Type B pancreatic cell (in vitro differentiated cells): ENCODE data around the gene SERINC2. TPM values are rescaled to one million over a fixed set of nuclear protein-coding genes. Genes with fewer than 3 reads are reported as not detected.
A peak's percentile ranks its signal among the peaks of the same experiment; 100 is the strongest.

Experiments
- DNase-seq: peaks from one replicate; pipeline ENCODE4 v3.0.0; 2021; ENCODE audit warnings: mixed read lengths; ENCODE audit not compliant: unreplicated experiment; ENCODE audit errors: extremely low spot score
- H3K27ac Mint-ChIP-seq: 2 replicates; pipeline ENCODE4 v1.8.0; 2021; ENCODE audit warnings: mild to moderate bottlenecking, mixed read lengths
- H3K27me3 Mint-ChIP-seq: 2 replicates; pipeline ENCODE4 v1.8.0; 2021; ENCODE audit warnings: mixed read lengths
- H3K36me3 Mint-ChIP-seq: 2 replicates; pipeline ENCODE4 v1.8.0; 2021; ENCODE audit warnings: mixed read lengths
- H3K4me1 Mint-ChIP-seq: one replicate; pipeline ENCODE4 v1.8.0; 2021; ENCODE audit warnings: mixed read lengths; ENCODE audit not compliant: unreplicated experiment
- H3K4me3 Mint-ChIP-seq: 2 replicates; pipeline ENCODE4 v1.8.0; 2021; ENCODE audit warnings: mild to moderate bottlenecking, mixed read lengths
- H3K9me3 Mint-ChIP-seq: 2 replicates; pipeline ENCODE4 v1.8.0; 2021; ENCODE audit warnings: mixed read lengths
- CTCF ChIP-seq: fragments of 200-600 bp; sonication (generic); conservative IDR thresholded peaks from 2 replicates; pipeline ENCODE4 v1.5.0; 2021; ENCODE audit warnings: antibody characterized with exemption, mild to moderate bottlenecking
- total RNA-seq: library from RNA; stranded (reverse); gene quantifications from 2 replicates; pipeline ENCODE4 v1.2.1, GENCODE V29; 2021; ENCODE audit warnings: low replicate concordance

The SERINC2 gene
- total RNA-seq, 1 donor from 2014 or later = 77.7 TPM

GRCh38 chr1:31387612-31388011 lies 25.4 kb upstream of the SERINC2 start:
- H3K27me3 Mint-ChIP-seq = no peaks in the 10 kb centered on the region
- no peaks in the 10 kb centered on the region for H3K36me3 Mint-ChIP-seq
- H3K4me3 Mint-ChIP-seq = no peak overlapping the region
- TF ChIP-seq CTCF = no peak
- peaks cover 7% of the 10 kb centered on the region for H3K4me1 Mint-ChIP-seq
- DNase-seq = no peak
- no peaks in the 10 kb centered on the region for H3K9me3 Mint-ChIP-seq
- peak overlapping the region; percentile 57 for H3K27ac Mint-ChIP-seq

- no peaks in the 10 kb centered on the region for H3K27me3 Mint-ChIP-seq
- peak overlapping the region; percentile 58 for H3K4me3 Mint-ChIP-seq
- no peaks in the 10 kb centered on the region for H3K36me3 Mint-ChIP-seq
- H3K27ac Mint-ChIP-seq = peak overlapping the region; percentile 99
- DNase-seq = no peak
- H3K4me1 Mint-ChIP-seq = peaks cover 10% of the 10 kb centered on the region
- TF ChIP-seq CTCF = no peak
- no peaks in the 10 kb centered on the region for H3K9me3 Mint-ChIP-seq
Observed at GRCh38 chr1:31389616-31390015, 23.4 kb upstream of the SERINC2 start.

GRCh38 chr1:31390071-31390470 lies 22.9 kb upstream of the SERINC2 start:
- Mint-ChIP-seq H3K27ac (peak overlapping the region; percentile 99), H3K27me3 (no peaks in the 10 kb centered on the region), H3K4me1 (peaks cover 13% of the 10 kb centered on the region), H3K9me3 (no peaks in the 10 kb centered on the region), H3K4me3 (peak overlapping the region; percentile 58), H3K36me3 (no peaks in the 10 kb centered on the region)
- no peak for TF ChIP-seq CTCF
- DNase-seq = no peak

- H3K36me3 Mint-ChIP-seq = no peaks in the 10 kb centered on the region
- no peaks in the 10 kb centered on the region for H3K9me3 Mint-ChIP-seq
- no peak for TF ChIP-seq CTCF
Observed at GRCh38 chr1:31393463-31393862, 19.6 kb upstream of the SERINC2 start.

GRCh38 chr1:31394584-31395193 lies 18.3 kb upstream of the SERINC2 start:
- peak; percentile 97 for TF ChIP-seq CTCF
- H3K27ac Mint-ChIP-seq = peak overlapping the region; percentile 80
- no peaks in the 10 kb centered on the region for H3K27me3 Mint-ChIP-seq
- H3K9me3 Mint-ChIP-seq = no peaks in the 10 kb centered on the region
- H3K4me1 Mint-ChIP-seq = peaks cover 25% of the 10 kb centered on the region
- DNase-seq = peak; percentile 89
- H3K36me3 Mint-ChIP-seq = no peaks in the 10 kb centered on the region
- H3K4me3 Mint-ChIP-seq = peak overlapping the region; percentile 76

More at GRCh38 chr1:31393463-31393862, 19.6 kb upstream of the SERINC2 start:
- no peak for DNase-seq
- Mint-ChIP-seq H3K27ac (no peak overlapping the region), H3K27me3 (no peaks in the 10 kb centered on the region), H3K4me1 (peaks cover 25% of the 10 kb centered on the region), H3K4me3 (no peak overlapping the region)
